Ishikawa (cell line): ENCODE measurements around the gene THSD4.

Source experiments
- CEBPB ChIP-seq: IDR thresholded peaks from 2 replicates; pipeline ENCODE4 v1.6.1; 2012
- CREB1 ChIP-seq: IDR thresholded peaks from 2 replicates; pipeline ENCODE4 v1.6.1; 2012; ENCODE audit warnings: low read depth
- EP300 ChIP-seq: IDR thresholded peaks from 2 replicates; pipeline ENCODE4 v1.6.1; 2012; ENCODE audit warnings: borderline replicate concordance
- MAX ChIP-seq: IDR thresholded peaks from 2 replicates; pipeline ENCODE4 v1.6.1; 2012
- NFIC ChIP-seq: IDR thresholded peaks from 2 replicates; pipeline ENCODE4 v1.6.1; 2012
- TCF12 ChIP-seq: IDR thresholded peaks from 2 replicates; pipeline ENCODE4 v1.6.1; 2012; ENCODE audit warnings: low read depth
- TEAD4 ChIP-seq: IDR thresholded peaks from 2 replicates; pipeline ENCODE4 v1.6.1; 2012
- YY1 ChIP-seq: IDR thresholded peaks from 2 replicates; pipeline ENCODE4 v1.6.1; 2012; ENCODE audit warnings: low read depth

DNA sequence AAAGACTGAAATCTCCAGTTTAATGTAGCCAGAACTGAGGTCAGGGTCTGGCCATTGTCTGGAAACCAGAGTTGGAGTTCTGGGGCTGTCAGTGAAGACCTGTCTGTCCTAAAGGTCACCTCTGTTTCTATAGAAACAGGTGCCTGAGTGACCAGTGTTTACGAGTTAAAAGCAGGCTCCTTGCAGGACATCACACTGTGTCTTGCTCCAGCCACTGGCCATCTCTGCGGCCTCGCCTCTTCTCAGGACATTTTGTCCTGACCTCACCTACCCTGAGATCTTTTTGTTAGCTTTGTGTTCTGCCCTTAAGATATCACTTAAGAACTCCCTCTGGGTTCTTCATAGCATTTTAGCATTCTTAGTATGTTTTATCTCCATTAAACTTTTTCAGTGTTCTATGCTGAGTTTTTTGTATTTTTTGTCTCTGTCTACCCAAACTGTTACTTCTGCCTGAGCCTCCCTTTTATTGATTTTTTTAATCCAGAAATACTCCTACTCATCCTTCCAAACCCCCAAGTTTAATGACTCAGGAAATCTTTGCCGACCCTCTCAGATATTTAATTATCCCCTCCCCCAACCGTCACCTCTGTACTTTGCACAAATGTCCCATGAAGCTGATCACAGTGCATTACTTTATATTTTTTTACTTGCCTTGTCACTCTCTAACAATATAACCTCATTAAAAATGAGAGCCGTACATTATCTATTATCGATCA lies 223.7 kb downstream of the THSD4 start:
- no peak for TF ChIP-seq CEBPB
- TF ChIP-seq YY1, result no peak
- TF ChIP-seq MAX, result no peak
- no peak for TF ChIP-seq TCF12
- TF ChIP-seq CREB1, result no peak
- no peak for TF ChIP-seq NFIC
- TF ChIP-seq TEAD4, result no peak
- TF ChIP-seq EP300, result no peak
